ENCODE measurements around the gene BCL2L11.

GRCh38 chr2:111191877-111192276 is 71.2 kb downstream of the BCL2L11 start:
- TF ChIP-seq, protein P1, sequence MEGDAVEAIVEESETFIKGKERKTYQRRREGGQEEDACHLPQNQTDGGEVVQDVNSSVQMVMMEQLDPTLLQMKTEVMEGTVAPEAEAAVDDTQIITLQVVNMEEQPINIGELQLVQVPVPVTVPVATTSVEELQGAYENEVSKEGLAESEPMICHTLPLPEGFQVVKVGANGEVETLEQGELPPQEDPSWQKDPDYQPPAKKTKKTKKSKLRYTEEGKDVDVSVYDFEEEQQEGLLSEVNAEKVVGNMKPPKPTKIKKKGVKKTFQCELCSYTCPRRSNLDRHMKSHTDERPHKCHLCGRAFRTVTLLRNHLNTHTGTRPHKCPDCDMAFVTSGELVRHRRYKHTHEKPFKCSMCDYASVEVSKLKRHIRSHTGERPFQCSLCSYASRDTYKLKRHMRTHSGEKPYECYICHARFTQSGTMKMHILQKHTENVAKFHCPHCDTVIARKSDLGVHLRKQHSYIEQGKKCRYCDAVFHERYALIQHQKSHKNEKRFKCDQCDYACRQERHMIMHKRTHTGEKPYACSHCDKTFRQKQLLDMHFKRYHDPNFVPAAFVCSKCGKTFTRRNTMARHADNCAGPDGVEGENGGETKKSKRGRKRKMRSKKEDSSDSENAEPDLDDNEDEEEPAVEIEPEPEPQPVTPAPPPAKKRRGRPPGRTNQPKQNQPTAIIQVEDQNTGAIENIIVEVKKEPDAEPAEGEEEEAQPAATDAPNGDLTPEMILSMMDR (IDR thresholded peaks at IDR 0.05): no peak
- TF ChIP-seq POLR2A (IDR thresholded peaks at IDR 0.05): no peak

All from vagina (tissue), 2 donors.